Osteocyte (in vitro differentiated cells): ENCODE data around the gene QPCTL. TPM values are rescaled to one million over a fixed set of nuclear protein-coding genes. Genes with fewer than 3 reads are reported as not detected.

Experiments used
- DNase-seq: peaks from one replicate; pipeline ENCODE4 v3.0.0; 2021; ENCODE audit warnings: mixed read lengths; ENCODE audit not compliant: unreplicated experiment; ENCODE audit errors: extremely low spot score
- H3K27ac Mint-ChIP-seq: one replicate; pipeline ENCODE4 v1.8.0; 2021; ENCODE audit warnings: mild to moderate bottlenecking, mixed read lengths; ENCODE audit not compliant: unreplicated experiment
- H3K27me3 Mint-ChIP-seq: one replicate; pipeline ENCODE4 v1.8.0; 2021; ENCODE audit warnings: mixed read lengths; ENCODE audit not compliant: unreplicated experiment
- H3K36me3 Mint-ChIP-seq: one replicate; pipeline ENCODE4 v1.8.0; 2021; ENCODE audit warnings: mixed read lengths; ENCODE audit not compliant: unreplicated experiment
- H3K4me1 Mint-ChIP-seq: one replicate; pipeline ENCODE4 v1.8.0; 2021; ENCODE audit warnings: mixed read lengths; ENCODE audit not compliant: unreplicated experiment
- H3K4me3 Mint-ChIP-seq: one replicate; pipeline ENCODE4 v1.8.0; 2021; ENCODE audit warnings: mild to moderate bottlenecking, moderate library complexity, mixed read lengths; ENCODE audit not compliant: unreplicated experiment
- H3K9me3 Mint-ChIP-seq: one replicate; pipeline ENCODE4 v1.8.0; 2021; ENCODE audit warnings: mixed read lengths; ENCODE audit not compliant: unreplicated experiment
- CTCF ChIP-seq: fragments of 200-600 bp; sonication (generic); IDR thresholded peaks from 2 replicates; pipeline ENCODE4 v1.5.0; 2021; ENCODE audit warnings: antibody characterized with exemption, mild to moderate bottlenecking, moderate library complexity
- total RNA-seq: library from RNA; stranded (reverse); gene quantifications from 2 replicates; pipeline ENCODE4 v1.2.1, GENCODE V29; 2021

QPCTL gene
- total RNA-seq, 1 donor from 2014 or later, result 14.0 TPM

- no peak for DNase-seq
- Mint-ChIP-seq H3K9me3 (no peaks in the 10 kb centered on the region), H3K27ac (no peak overlapping the region), H3K4me3 (no peak overlapping the region), H3K27me3 (peaks cover 17% of the 10 kb centered on the region), H3K4me1 (peaks cover 3% of the 10 kb centered on the region), H3K36me3 (no peaks in the 10 kb centered on the region)
- no peak for TF ChIP-seq CTCF
Measured at GRCh38 chr19:45657520-45658167, 34.8 kb upstream of the QPCTL start.

- DNase-seq, result no peak
- TF ChIP-seq CTCF, result no peak
- H3K27me3 Mint-ChIP-seq, result peaks cover 17% of the 10 kb centered on the region
- no peaks in the 10 kb centered on the region for H3K9me3 Mint-ChIP-seq
- H3K36me3 Mint-ChIP-seq, result no peaks in the 10 kb centered on the region
- H3K4me1 Mint-ChIP-seq, result peaks cover 3% of the 10 kb centered on the region
- H3K4me3 Mint-ChIP-seq, result no peak overlapping the region
- H3K27ac Mint-ChIP-seq, result no peak overlapping the region
Measured at GRCh38 chr19:45659096-45659729, 33.3 kb upstream of the QPCTL start.

GRCh38 chr19:45660636-45661035, 31.8 kb upstream of the QPCTL start:
- DNase-seq, result no peak
- H3K36me3 Mint-ChIP-seq, result no peaks in the 10 kb centered on the region
- H3K4me1 Mint-ChIP-seq, result peaks cover 3% of the 10 kb centered on the region
- no peaks in the 10 kb centered on the region for H3K9me3 Mint-ChIP-seq
- H3K4me3 Mint-ChIP-seq, result no peak overlapping the region
- peaks cover 22% of the 10 kb centered on the region for H3K27me3 Mint-ChIP-seq
- TF ChIP-seq CTCF, result no peak
- no peak overlapping the region for H3K27ac Mint-ChIP-seq

GRCh38 chr19:45663800-45664199, 28.7 kb upstream of the QPCTL start:
- H3K4me1 Mint-ChIP-seq, result peaks cover 11% of the 10 kb centered on the region
- no peak for TF ChIP-seq CTCF
- no peak overlapping the region for H3K4me3 Mint-ChIP-seq
- no peak overlapping the region for H3K27ac Mint-ChIP-seq
- DNase-seq, result no peak
- H3K36me3 Mint-ChIP-seq, result no peaks in the 10 kb centered on the region
- no peaks in the 10 kb centered on the region for H3K9me3 Mint-ChIP-seq
- peaks cover 25% of the 10 kb centered on the region for H3K27me3 Mint-ChIP-seq

- peaks cover 17% of the 10 kb centered on the region for H3K4me1 Mint-ChIP-seq
- TF ChIP-seq CTCF, result no peak
- DNase-seq, result no peak
- no peaks in the 10 kb centered on the region for H3K36me3 Mint-ChIP-seq
- H3K27ac Mint-ChIP-seq, result no peak overlapping the region
- H3K9me3 Mint-ChIP-seq, result no peaks in the 10 kb centered on the region
- H3K4me3 Mint-ChIP-seq, result no peak overlapping the region
- H3K27me3 Mint-ChIP-seq, result peaks cover 18% of the 10 kb centered on the region
Measured at GRCh38 chr19:45664575-45664974, 27.9 kb upstream of the QPCTL start.
